Measurements from ENCODE around the gene C4orf50. TPM values are rescaled to one million over a fixed set of nuclear protein-coding genes. Genes with fewer than 3 reads are reported as not detected.

The C4orf50 gene
- total RNA-seq, 4 donors from 2014 or later = under 0.01 to 0.19 (median 0.09) TPM; not detected in 1

GRCh38 chr4:5883916-5884315 lies 134.3 kb downstream of the C4orf50 start:
- DNase-seq (ENCODE audit: low spot score) = no peak
- ATAC-seq (ENCODE audit: low FRiP score) = no peak
- TF ChIP-seq CTCF (IDR thresholded peaks at IDR 0.05) = no peak

- no peak for DNase-seq (ENCODE audit: low spot score)
- ATAC-seq (ENCODE audit: low FRiP score) = no peak
- TF ChIP-seq CTCF (IDR thresholded peaks at IDR 0.05) = no peak
These were observed 135.3 kb downstream of the C4orf50 start for GRCh38 chr4:5882947-5883346.

- DNase-seq (ENCODE audit: low spot score) = no peak
- ATAC-seq (ENCODE audit: low FRiP score) = no peak
- TF ChIP-seq CTCF (IDR thresholded peaks at IDR 0.05) = no peak
These were observed 136.9 kb downstream of the C4orf50 start for GRCh38 chr4:5881340-5881739.

GRCh38 chr4:5878359-5878758 lies 139.9 kb downstream of the C4orf50 start:
- ATAC-seq (ENCODE audit: low FRiP score) = no peak
- TF ChIP-seq CTCF (IDR thresholded peaks at IDR 0.05) = no peak

GRCh38 chr4:5877392-5877791 lies 140.8 kb downstream of the C4orf50 start:
- TF ChIP-seq CTCF (IDR thresholded peaks at IDR 0.05) = no peak
- no peak for ATAC-seq (ENCODE audit: low FRiP score)

More at GRCh38 chr4:5878359-5878758, 139.9 kb downstream of the C4orf50 start:
- DNase-seq (ENCODE audit: low spot score) = no peak

GRCh38 chr4:5874811-5875449 lies 143.3 kb downstream of the C4orf50 start:
- TF ChIP-seq CTCF (IDR thresholded peaks at IDR 0.05) = no peak
- ATAC-seq (ENCODE audit: low FRiP score) (no peak), DNase-seq (ENCODE audit: low spot score) (no peak)

More at GRCh38 chr4:5877392-5877791, 140.8 kb downstream of the C4orf50 start:
- no peak for DNase-seq (ENCODE audit: low spot score)

GRCh38 chr4:5870701-5871100 lies 147.5 kb downstream of the C4orf50 start:
- no peak for TF ChIP-seq CTCF (IDR thresholded peaks at IDR 0.05)
- ATAC-seq (ENCODE audit: low FRiP score) (no peak), DNase-seq (ENCODE audit: low spot score) (no peak)
